Measurements from ENCODE around the gene WNT7B. TPM values are rescaled to one million over a fixed set of nuclear protein-coding genes. Genes with fewer than 3 reads are reported as not detected.

The WNT7B gene
- polyA plus RNA-seq, 3 donors from 2014 or later: not detected

DNA sequence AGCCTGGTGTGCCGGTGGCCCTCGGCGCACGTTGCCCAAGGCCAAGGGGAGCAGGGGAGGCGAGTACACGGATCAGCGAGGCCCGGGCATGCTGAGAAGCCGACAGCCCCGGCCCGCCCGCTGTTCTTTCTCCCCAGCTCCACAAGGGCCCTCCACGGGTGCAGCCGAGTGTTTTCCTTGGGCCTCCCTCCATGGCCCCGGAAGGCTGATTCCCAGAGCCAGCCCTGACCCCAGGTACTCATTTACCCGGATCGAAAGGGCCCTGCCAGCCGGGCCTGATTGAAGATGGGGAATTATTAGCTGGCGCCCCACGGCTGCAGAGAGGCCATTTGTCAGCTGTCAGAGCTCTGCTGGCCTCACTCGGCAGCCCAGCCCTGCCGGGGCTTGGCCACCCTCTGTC, 53.1 kb downstream of the WNT7B start:
- Mint-ChIP-seq H3K4me1 (no peaks in the 10 kb centered on the region), H3K36me3 (no peaks in the 10 kb centered on the region), H3K27me3 (ENCODE audit: low read depth in 3 of 3) (peaks cover 0 to 3% (median 0%) of the 10 kb centered on the region in 3 donors), H3K27ac (no peak overlapping the region), H3K9me3 (no peaks in the 10 kb centered on the region), H3K4me3 (no peak overlapping the region)
- DNase-seq: no peak

DNA sequence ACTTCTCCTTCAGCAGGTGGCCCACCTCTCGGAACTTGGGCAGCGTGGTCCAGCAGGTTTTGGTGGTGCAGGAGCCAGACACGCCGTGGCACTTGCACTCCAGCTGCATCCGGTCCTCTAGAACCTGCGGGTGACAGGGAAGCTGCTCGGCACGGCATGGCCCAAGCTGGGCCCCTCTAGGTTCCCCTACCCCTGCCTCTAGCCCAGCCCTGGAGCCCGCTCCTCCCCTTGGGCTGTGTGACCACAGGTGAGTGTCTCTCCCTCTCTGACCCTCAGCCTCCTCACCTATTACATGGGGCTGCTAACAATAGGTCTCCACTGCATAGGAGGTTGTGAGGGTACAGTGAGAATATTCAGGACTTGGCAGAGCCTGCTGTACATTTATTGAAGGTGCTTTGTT, 53.8 kb downstream of the WNT7B start:
- Mint-ChIP-seq H3K4me1 (no peaks in the 10 kb centered on the region), H3K4me3 (no peak overlapping the region), H3K27ac (no peak overlapping the region), H3K9me3 (no peaks in the 10 kb centered on the region), H3K36me3 (no peaks in the 10 kb centered on the region), H3K27me3 (ENCODE audit: low read depth in 3 of 3) (peaks cover 0 to 3% (median 0%) of the 10 kb centered on the region in 3 donors)
- DNase-seq: no peak

DNA sequence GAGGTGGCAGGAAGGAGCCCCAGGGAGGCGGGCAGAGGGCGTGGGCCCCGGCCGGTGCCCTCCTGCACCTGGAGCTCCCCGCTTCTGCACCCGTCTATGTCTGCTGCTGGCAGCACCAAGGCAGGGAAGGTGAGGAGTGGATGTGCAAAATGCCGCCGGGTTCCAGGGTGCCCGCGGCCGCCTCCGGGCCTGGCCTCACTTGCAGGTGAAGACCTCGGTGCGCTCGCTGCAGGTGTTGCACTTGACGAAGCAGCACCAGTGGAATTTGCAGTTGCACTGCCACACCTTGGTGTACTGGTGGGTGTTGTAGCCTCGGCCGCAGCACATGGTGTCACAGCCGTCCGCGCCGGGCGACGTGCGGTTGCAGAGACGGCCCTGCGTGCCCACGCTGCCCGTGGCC, 54.3 kb downstream of the WNT7B start:
- no peaks in the 10 kb centered on the region for H3K4me1 Mint-ChIP-seq
- no peak overlapping the region for H3K4me3 Mint-ChIP-seq

DNA sequence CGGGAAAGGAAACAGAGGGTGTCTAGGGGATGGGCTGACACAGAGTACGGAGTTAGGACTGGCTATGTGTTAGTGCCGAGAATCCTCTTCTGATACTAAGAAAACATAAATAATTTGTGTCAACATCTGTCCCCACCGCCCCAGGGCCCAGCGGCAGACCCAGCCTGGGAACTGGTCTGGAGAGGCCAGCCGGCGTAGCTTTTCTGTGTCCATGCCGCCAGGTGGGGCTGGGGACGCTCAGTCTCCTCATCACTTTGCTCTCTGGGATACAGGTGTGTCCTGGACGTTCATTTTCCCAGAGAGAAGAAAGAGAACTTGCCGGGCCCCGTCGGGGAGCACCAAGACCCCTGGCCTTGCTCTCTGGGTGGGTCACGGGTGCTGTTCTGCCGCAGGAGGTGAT, 54.7 kb downstream of the WNT7B start:
- peaks cover 0 to 3% (median 3%) of the 10 kb centered on the region in 3 donors for H3K27me3 Mint-ChIP-seq (ENCODE audit: low read depth in 3 of 3)
- no peak overlapping the region for H3K4me3 Mint-ChIP-seq
- DNase-seq: no peak
- H3K27ac Mint-ChIP-seq: no peak overlapping the region
- no peaks in the 10 kb centered on the region for H3K36me3 Mint-ChIP-seq
- no peaks in the 10 kb centered on the region for H3K4me1 Mint-ChIP-seq
- H3K9me3 Mint-ChIP-seq: no peaks in the 10 kb centered on the region

More for the DNA sequence above, 54.3 kb downstream of the WNT7B start:
- DNase-seq: no peak
- Mint-ChIP-seq H3K9me3 (no peaks in the 10 kb centered on the region), H3K36me3 (no peaks in the 10 kb centered on the region), H3K27ac (no peak overlapping the region), H3K27me3 (ENCODE audit: low read depth in 3 of 3) (peaks cover 0 to 3% (median 2%) of the 10 kb centered on the region in 3 donors)

DNA sequence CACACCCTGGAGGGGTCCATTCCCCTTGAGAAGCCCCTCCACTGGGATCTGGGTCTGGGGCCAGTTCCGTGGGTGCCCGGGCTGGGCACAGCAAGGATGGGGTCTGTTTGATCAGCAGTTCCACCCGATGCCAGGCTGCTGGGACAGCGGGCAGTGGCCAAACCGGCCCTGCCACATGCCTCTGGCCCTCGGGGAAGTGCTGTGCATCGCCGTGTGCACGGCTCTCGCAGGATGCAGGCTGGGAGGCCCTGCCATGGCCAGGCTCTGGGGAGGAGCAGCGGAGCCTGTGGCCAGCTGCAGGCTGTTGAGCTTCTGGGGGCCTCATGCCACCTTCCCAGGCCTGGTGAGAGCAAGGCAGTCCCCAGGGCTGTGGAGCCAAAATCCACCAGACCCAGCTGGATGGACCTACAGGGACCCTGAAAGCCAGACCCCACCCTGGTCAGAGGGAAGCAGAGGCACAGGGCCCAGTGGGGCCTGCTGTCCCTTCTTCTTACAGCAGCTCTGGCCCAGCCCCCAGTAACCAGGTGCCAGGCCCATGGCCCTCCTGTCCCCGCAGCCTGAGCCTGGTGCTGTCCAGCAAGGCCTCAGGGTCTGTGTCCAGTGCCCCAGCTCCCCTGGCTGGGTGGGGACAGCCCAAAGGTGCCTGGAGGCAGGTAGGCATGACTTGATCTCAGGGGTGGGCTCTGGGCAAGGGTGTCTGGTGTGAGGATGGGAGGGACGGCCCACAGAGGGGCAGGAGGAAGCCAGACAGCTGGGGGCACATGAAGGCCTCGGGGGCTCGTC, 57.3 kb downstream of the WNT7B start:
- Mint-ChIP-seq H3K27ac (no peak overlapping the region), H3K9me3 (no peaks in the 10 kb centered on the region), H3K27me3 (ENCODE audit: low read depth in 3 of 3) (peaks cover 0 to 3% (median 2%) of the 10 kb centered on the region in 3 donors), H3K4me3 (no peak overlapping the region), H3K36me3 (no peaks in the 10 kb centered on the region), H3K4me1 (no peaks in the 10 kb centered on the region)
- no peak for DNase-seq

DNA sequence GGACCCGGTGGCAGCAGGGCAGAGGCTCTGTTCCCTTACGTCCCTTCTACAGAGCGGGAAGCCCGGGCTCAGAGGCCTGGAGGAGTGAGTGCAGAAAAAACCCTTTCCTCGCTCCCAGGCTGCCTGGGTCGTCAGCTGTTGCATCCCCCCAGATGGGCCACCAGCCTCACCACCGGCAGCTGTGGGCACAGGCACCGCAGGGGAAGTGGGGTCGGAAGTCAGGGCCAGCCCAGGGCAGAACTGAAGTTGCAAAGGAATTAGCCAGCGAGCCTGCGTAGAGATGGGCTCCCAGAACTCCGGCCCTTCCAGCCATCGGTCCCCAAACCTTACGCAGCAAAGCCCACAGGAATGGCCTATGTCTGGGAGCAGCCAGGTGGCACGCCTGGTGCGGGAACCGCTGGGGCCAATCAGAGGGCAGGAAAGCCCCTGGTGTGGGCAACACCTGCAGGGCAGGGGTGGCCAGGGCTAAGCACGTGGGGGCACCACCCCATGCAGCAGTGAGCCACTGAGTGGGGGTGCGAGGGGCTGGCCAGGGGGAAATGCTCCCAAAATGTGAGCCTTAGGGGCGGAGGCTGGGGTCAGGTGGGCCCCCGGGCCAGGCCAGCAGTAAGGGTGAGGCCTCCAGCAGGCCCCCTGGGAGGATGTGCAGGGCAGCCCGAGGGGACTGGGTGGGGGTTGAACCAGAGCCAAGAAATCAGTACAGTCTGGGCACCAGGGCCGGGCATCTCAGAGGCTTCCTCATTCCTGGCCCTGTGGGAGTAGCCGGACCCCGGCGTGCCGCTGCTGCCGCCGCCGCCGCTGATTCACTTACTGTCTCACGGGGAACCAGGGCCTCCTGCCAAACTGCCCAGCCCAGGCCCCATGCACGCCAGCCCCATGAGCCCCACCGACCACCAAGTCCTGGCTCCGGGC, 58.2 kb downstream of the WNT7B start:
- Mint-ChIP-seq H3K9me3 (no peaks in the 10 kb centered on the region), H3K27ac (no peak overlapping the region), H3K4me3 (no peak overlapping the region), H3K27me3 (ENCODE audit: low read depth in 3 of 3) (peaks cover 0 to 5% (median 0%) of the 10 kb centered on the region in 3 donors), H3K36me3 (no peaks in the 10 kb centered on the region), H3K4me1 (no peaks in the 10 kb centered on the region)
- DNase-seq: no peak

DNA sequence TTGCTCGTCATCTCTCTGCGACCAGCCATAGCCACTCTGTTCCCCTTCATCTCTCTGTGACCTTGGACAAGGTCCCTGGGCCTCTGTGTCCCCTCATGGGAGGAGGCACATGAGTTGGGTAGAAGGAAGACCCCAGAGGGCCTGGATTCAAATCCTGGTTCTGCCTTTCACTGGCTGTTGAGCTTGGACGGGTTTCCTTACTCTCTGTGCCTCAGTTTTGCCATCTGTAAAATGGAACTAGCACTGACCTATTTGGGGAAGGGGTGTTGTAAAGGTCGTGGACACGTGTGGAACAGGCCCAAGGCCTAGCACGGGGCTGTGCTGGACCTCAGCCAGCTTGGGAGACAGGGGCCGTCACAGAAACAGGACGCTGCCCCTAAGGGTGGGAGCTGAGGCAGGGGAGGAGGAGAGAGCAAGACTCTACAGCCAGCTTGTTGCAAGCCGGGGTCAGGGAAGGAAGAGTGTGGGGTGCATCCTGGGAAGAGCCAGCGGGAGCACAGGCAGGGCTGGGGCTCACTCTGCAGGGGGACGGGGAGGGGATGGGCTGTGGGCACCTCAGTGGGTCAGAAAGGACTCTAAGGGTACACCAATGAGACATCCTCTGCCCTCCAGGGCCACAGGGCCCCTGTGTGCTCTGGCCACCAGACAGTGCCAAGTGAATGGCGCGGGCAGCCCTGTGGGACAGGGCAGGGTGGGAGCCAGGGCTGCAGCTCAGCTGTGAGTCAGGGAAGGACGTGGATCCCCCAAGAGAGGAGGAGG, 59.1 kb downstream of the WNT7B start:
- no peaks in the 10 kb centered on the region for H3K9me3 Mint-ChIP-seq
- no peaks in the 10 kb centered on the region for H3K4me1 Mint-ChIP-seq
- no peak overlapping the region for H3K27ac Mint-ChIP-seq
- peaks cover 0 to 5% (median 0%) of the 10 kb centered on the region in 3 donors for H3K27me3 Mint-ChIP-seq (ENCODE audit: low read depth in 3 of 3)
- DNase-seq: no peak
- no peaks in the 10 kb centered on the region for H3K36me3 Mint-ChIP-seq
- H3K4me3 Mint-ChIP-seq: no peak overlapping the region

DNA sequence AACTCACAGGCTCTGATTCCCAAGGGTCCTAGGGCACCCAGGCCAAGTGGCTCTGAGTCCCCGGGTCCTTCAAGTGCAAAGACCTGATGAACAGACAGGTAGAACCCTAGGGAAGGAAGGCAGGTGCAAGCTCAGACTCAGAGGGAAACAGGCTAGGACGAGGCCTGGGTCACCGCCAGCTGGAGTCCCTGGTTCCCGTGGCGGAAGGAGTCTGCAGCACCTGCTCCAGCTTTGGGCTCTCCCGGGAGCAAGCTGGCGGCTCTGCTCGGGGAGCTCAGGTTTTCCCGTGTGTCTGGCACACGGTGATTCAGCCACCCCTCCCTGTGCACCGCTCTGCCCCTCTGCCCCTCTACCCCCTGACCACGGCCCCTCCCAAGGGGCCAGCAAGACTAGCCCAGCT, 59.8 kb downstream of the WNT7B start:
- DNase-seq: no peak
- Mint-ChIP-seq H3K4me3 (no peak overlapping the region), H3K9me3 (no peaks in the 10 kb centered on the region), H3K36me3 (no peaks in the 10 kb centered on the region), H3K4me1 (no peaks in the 10 kb centered on the region), H3K27me3 (ENCODE audit: low read depth in 3 of 3) (peaks cover 0 to 5% (median 0%) of the 10 kb centered on the region in 3 donors), H3K27ac (no peak overlapping the region)

DNA sequence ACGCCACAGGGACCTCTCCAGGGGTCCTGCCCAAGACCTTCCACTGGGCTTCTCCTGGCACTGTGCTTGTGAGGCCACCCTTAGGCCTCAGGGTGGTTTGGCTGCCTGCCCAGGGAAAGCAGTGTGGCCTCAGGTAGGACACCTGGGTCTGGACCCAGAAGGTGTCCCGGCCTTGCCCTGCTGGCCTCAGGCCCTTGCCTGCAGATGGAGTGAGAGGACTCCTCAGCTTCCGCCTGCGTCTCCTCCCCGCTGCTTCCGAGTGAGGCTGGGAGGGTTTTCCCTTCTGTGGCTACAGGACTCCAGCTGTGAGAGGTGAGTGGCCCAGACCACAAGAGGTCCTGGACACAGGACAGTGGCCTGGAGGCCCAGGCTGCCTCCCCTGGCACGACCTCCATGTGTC, 60.4 kb downstream of the WNT7B start:
- no peaks in the 10 kb centered on the region for H3K9me3 Mint-ChIP-seq

DNA sequence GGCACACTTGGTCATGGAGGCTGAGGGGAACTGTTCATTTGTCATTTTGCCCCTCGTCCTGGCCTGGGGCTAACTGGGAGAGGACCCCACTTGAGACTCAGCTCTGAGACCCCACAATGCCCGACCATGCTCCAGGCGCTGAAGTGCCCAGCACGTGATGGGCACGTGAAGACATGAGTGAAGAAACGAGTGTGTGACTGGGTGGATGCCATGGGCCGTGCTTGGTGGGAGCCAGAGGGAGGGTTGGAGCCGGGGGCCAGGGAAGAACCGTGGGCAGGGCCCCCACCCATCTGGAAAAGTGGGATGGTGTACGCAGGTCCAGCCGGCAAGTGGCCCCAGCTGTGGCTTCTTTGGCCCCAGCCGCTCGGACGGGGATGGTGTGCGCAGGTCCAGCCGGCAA, 61.1 kb downstream of the WNT7B start:
- Mint-ChIP-seq H3K27ac (no peak overlapping the region), H3K4me3 (no peak overlapping the region), H3K4me1 (no peaks in the 10 kb centered on the region), H3K9me3 (no peaks in the 10 kb centered on the region), H3K36me3 (no peaks in the 10 kb centered on the region), H3K27me3 (ENCODE audit: low read depth in 3 of 3) (peaks cover 0 to 5% (median 0%) of the 10 kb centered on the region in 3 donors)
- no peak for DNase-seq

More for the DNA sequence above, 60.4 kb downstream of the WNT7B start:
- H3K27ac Mint-ChIP-seq: no peak overlapping the region
- peaks cover 0 to 5% (median 0%) of the 10 kb centered on the region in 3 donors for H3K27me3 Mint-ChIP-seq (ENCODE audit: low read depth in 3 of 3)
- no peaks in the 10 kb centered on the region for H3K4me1 Mint-ChIP-seq
- DNase-seq: no peak
- H3K4me3 Mint-ChIP-seq: no peak overlapping the region
- H3K36me3 Mint-ChIP-seq: no peaks in the 10 kb centered on the region

DNA sequence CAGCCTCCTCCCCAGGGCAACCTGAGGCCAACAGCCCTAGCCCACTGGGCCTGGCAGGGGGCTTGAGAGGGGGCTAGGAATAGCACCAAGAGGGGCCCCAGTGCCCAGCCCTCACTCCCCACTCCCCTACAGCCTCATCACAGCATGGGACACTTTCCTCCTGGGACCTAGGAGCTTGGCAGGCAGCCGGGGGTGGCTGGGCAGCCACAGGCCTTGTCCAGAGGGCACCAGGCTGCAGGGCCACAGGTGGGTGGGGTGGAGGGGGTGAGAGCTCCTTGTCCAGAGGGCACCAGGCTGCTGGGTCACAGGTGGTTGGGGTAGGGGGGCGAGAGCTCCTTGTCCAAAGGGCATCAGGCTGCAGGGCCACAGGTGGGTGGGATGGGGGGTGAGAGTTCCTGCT, 61.8 kb downstream of the WNT7B start:
- Mint-ChIP-seq H3K9me3 (no peaks in the 10 kb centered on the region), H3K27me3 (ENCODE audit: low read depth in 3 of 3) (peaks cover 0 to 5% (median 0%) of the 10 kb centered on the region in 3 donors), H3K4me3 (no peak overlapping the region), H3K36me3 (no peaks in the 10 kb centered on the region), H3K27ac (no peak overlapping the region), H3K4me1 (no peaks in the 10 kb centered on the region)
- DNase-seq: no peak

DNA sequence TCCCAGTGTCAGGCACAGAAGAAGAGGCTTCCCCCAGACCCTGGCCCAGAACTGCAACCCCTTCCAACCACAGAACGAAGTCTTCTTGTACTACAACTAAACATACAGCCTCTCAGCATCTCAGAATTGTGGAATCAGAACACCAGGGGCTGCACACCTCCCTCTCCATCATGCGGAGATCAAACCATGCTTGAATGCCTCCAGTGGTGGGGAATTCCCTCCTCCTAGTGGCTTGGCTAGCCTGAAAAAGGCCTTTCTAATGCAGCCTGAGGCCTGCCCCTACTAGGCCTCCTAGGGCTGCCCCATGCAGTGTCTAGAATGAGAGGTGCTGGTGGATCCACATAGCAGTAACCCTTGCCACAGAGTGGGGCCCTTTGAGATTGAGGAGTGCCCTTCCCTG, 62.7 kb downstream of the WNT7B start:
- Mint-ChIP-seq H3K27ac (no peak overlapping the region), H3K36me3 (no peaks in the 10 kb centered on the region), H3K27me3 (ENCODE audit: low read depth in 3 of 3) (peaks cover 0 to 5% (median 0%) of the 10 kb centered on the region in 3 donors), H3K4me3 (no peak overlapping the region), H3K9me3 (no peaks in the 10 kb centered on the region), H3K4me1 (no peaks in the 10 kb centered on the region)
- no peak for DNase-seq

DNA sequence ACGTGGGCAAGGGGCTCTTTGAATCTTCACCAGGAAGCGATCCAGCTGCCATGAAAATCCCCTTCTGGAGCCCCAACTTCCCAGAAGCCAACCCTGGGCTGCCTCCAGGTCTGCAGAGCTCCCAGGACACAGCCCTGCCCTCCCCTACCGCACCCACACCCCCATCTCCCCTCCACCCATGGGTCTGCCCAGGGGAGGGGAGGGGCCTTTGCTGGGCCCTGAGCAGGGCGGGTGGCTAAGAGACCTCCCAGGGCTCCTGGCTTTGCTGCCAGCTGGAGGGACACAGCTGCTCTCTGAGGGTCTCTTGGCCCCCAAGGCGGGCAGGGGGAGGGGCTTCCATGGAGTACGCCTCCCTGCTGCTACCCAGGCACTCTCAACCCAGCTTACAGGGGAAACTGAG, 64.1 kb downstream of the WNT7B start:
- H3K36me3 Mint-ChIP-seq: no peaks in the 10 kb centered on the region
- peaks cover 0 to 4% (median 0%) of the 10 kb centered on the region in 3 donors for H3K27me3 Mint-ChIP-seq (ENCODE audit: low read depth in 3 of 3)
- H3K9me3 Mint-ChIP-seq: no peaks in the 10 kb centered on the region
- DNase-seq: no peak
- no peaks in the 10 kb centered on the region for H3K4me1 Mint-ChIP-seq
- H3K27ac Mint-ChIP-seq: no peak overlapping the region
- H3K4me3 Mint-ChIP-seq: no peak overlapping the region
